Vagina (tissue), 2 donors: Measurements from ENCODE around the gene GOLGA6C. TPM values are rescaled to one million over a fixed set of nuclear protein-coding genes. Genes with fewer than 3 reads are reported as not detected.

Source experiments
- DNase-seq, 2 donors: peaks; one replicate each; pipeline ENCODE4 v3.0.0-alpha.2; 2017; ENCODE audit errors: extremely low spot score in 2 of 2
- H3K27ac ChIP-seq: fragments of 200-600 bp; sonication (generic); one replicate; pipeline ENCODE4 v1.5.1; 2019
- H3K27me3 ChIP-seq: fragments of 200-600 bp; sonication (generic); one replicate; pipeline ENCODE4 v1.5.1; 2019
- H3K36me3 ChIP-seq, 2 donors: fragments of 200-600 bp; sonication (generic); one replicate each; pipeline ENCODE4 v1.5.1; 2017 to 2019
- H3K4me1 ChIP-seq: fragments of 200-600 bp; sonication (generic); one replicate; pipeline ENCODE4 v1.5.1; 2019
- H3K4me3 ChIP-seq, 2 donors: fragments of 200-600 bp; sonication (generic); 1 replicate in 1 of 2; 2 replicates in 1 of 2; pipeline ENCODE4 v1.5.1; 2016 to 2019
- H3K9me3 ChIP-seq: fragments of 200-600 bp; sonication (generic); one replicate; pipeline ENCODE4 v1.5.1; 2019
- POLR2A ChIP-seq, 2 donors: fragments of 450-650 bp; IDR thresholded peaks; one replicate each; pipeline ENCODE4 v1.6.1; 2017; ENCODE audit warnings: antibody characterized with exemption in 2 of 2, mild to moderate bottlenecking in 2 of 2, moderate library complexity in 2 of 2
- POLR2AphosphoS5 ChIP-seq, 2 donors: sonication (generic); formaldehyde crosslinking; IDR thresholded peaks; one replicate each; pipeline ENCODE4 v1.9.0; 2017; ENCODE audit warnings: antibody characterized with exemption in 2 of 2, mild to moderate bottlenecking in 2 of 2, low read depth in 1 of 2; ENCODE audit not compliant: insufficient read depth in 1 of 2
- intact Hi-C: fragments of 100-400 bp; cut with DNase I; formaldehyde crosslinking; loops from one replicate; pipeline ENCODE4 v1.15.1; 2023
- total RNA-seq: library from RNA; depleted of rRNA; stranded (reverse); fragments of >200 nt; gene quantifications from one replicate; pipeline ENCODE4 v1.2.3, GENCODE V29; 2016
- TF ChIP-seq, protein P1 (sequence below), 3 experiments: fragments of 450-650 bp in 2 of 3; fragments of 200-600 bp in 1 of 3; sonication (generic) in 1 of 3; IDR thresholded peaks; one replicate each; pipeline ENCODE4 v1.5.1; 2017 to 2019; ENCODE audit warnings: antibody characterized with exemption in 3 of 3, mild to moderate bottlenecking in 2 of 3, moderate library complexity in 2 of 3

The GOLGA6C gene
- total RNA-seq, 1 donor from 2014 or later, result not detected

- TF ChIP-seq POLR2A (IDR thresholded peaks at IDR 0.05), result no peak
- TF ChIP-seq, protein P1, sequence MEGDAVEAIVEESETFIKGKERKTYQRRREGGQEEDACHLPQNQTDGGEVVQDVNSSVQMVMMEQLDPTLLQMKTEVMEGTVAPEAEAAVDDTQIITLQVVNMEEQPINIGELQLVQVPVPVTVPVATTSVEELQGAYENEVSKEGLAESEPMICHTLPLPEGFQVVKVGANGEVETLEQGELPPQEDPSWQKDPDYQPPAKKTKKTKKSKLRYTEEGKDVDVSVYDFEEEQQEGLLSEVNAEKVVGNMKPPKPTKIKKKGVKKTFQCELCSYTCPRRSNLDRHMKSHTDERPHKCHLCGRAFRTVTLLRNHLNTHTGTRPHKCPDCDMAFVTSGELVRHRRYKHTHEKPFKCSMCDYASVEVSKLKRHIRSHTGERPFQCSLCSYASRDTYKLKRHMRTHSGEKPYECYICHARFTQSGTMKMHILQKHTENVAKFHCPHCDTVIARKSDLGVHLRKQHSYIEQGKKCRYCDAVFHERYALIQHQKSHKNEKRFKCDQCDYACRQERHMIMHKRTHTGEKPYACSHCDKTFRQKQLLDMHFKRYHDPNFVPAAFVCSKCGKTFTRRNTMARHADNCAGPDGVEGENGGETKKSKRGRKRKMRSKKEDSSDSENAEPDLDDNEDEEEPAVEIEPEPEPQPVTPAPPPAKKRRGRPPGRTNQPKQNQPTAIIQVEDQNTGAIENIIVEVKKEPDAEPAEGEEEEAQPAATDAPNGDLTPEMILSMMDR (IDR thresholded peaks at IDR 0.05), result no peak
- TF ChIP-seq POLR2AphosphoS5 (IDR thresholded peaks at IDR 0.05; ENCODE audit: insufficient read depth in 1 of 2, low read depth in 1 of 2), result no peak
- intact Hi-C loops, result loop anchor here (10.0 kb wide), 1 partner anchor 91 kb away; no protein-coding TSS in a partner anchor
- H3K4me3 ChIP-seq, result no peak overlapping the region
- H3K9me3 ChIP-seq, result no peaks in the 10 kb centered on the region
- no peaks in the 10 kb centered on the region for H3K36me3 ChIP-seq
- H3K27ac ChIP-seq, result no peak overlapping the region
- no peaks in the 10 kb centered on the region for H3K27me3 ChIP-seq
- no peak for DNase-seq
- no peaks in the 10 kb centered on the region for H3K4me1 ChIP-seq
These were observed 24.5 kb upstream of the GOLGA6C start for GRCh38 chr15:75233504-75234190.

DNA sequence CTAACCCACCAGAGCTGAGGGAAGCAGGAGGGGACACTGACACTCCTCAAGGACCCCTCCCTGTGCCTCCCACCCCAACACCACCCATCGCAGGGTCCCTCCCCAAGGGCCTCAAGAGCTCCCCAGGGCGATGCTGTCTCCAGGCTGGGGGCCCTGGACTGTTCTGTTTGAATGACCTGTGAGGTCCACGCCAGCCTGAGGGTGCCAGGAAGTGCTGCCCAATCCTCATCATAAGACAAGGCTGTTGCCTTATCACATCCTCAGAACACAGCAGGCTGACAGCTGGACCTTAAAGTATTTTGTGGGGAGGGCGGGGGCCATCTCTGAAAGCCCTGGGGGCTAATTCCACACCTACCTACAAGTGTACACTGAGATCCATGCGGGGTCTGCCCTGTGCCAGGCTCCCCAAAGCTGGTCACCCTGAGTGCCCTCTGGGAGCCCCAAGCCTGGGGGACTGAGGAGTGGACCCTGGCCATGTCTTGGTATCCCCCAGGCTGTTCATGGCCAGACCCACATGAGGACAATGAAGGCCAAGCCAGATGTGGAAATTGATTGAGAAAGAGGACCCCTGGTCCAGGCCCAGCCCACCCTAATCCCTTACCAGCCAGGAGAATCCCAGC lies 23.8 kb upstream of the GOLGA6C start:
- H3K36me3 ChIP-seq, result no peaks in the 10 kb centered on the region
- DNase-seq, result no peak
- no peaks in the 10 kb centered on the region for H3K4me1 ChIP-seq
- no peak overlapping the region for H3K4me3 ChIP-seq
- no peaks in the 10 kb centered on the region for H3K9me3 ChIP-seq
- intact Hi-C loops, result loop anchor here (10.0 kb wide), 1 partner anchor 90 kb away; no protein-coding TSS in a partner anchor
- no peak overlapping the region for H3K27ac ChIP-seq
- TF ChIP-seq, protein P1 (IDR thresholded peaks at IDR 0.05), result no peak
- no peak for TF ChIP-seq POLR2A (IDR thresholded peaks at IDR 0.05)
- no peak for TF ChIP-seq POLR2AphosphoS5 (IDR thresholded peaks at IDR 0.05; ENCODE audit: insufficient read depth in 1 of 2, low read depth in 1 of 2)
- H3K27me3 ChIP-seq, result no peaks in the 10 kb centered on the region

- Histone ChIP-seq H3K4me3 (no peak overlapping the region), H3K27me3 (no peaks in the 10 kb centered on the region), H3K36me3 (no peaks in the 10 kb centered on the region), H3K4me1 (no peaks in the 10 kb centered on the region), H3K9me3 (no peaks in the 10 kb centered on the region), H3K27ac (no peak overlapping the region)
- TF ChIP-seq POLR2A (IDR thresholded peaks at IDR 0.05) (no peak), POLR2AphosphoS5 (IDR thresholded peaks at IDR 0.05; ENCODE audit: insufficient read depth in 1 of 2, low read depth in 1 of 2) (no peak)
- TF ChIP-seq, protein P1 (IDR thresholded peaks at IDR 0.05), result no peak
- no peak for DNase-seq
- intact Hi-C loops, result loop anchor here (10.0 kb wide), 1 partner anchor 90 kb away; no protein-coding TSS in a partner anchor
These were observed 23.0 kb upstream of the GOLGA6C start for GRCh38 chr15:75235051-75235673.

- TF ChIP-seq, protein P1 (IDR thresholded peaks at IDR 0.05), result no peak
- TF ChIP-seq POLR2A (IDR thresholded peaks at IDR 0.05) (no peak), POLR2AphosphoS5 (IDR thresholded peaks at IDR 0.05; ENCODE audit: insufficient read depth in 1 of 2, low read depth in 1 of 2) (no peak)
- Histone ChIP-seq H3K27ac (no peak overlapping the region), H3K27me3 (no peaks in the 10 kb centered on the region), H3K4me3 (no peak overlapping the region), H3K9me3 (no peaks in the 10 kb centered on the region), H3K36me3 (no peaks in the 10 kb centered on the region), H3K4me1 (no peaks in the 10 kb centered on the region)
- no peak for DNase-seq
- intact Hi-C loops, result loop anchor here (10.0 kb wide), 1 partner anchor 89 kb away; no protein-coding TSS in a partner anchor
These were observed 22.1 kb upstream of the GOLGA6C start for GRCh38 chr15:75235760-75236729.
